ENCODE measurements around the gene RBM10. TPM values are rescaled to one million over a fixed set of nuclear protein-coding genes. Genes with fewer than 3 reads are reported as not detected.

Gene RBM10
- total and polyA plus RNA-seq, 2 experiments from 2014 or later, result 39.5 to 101 TPM

GRCh38 chrX:47226531-47227333 lies 81.7 kb downstream of the RBM10 start (continued):
- TF ChIP-seq REST (IDR thresholded peaks at IDR 0.05; ENCODE audit: unreplicated experiment) (no peak), CTCF (conservative IDR thresholded peaks at IDR 0.05; ENCODE audit: low read depth in 2 of 2) (no peak), ZNF331 (CRISPR knock-in tag; IDR thresholded peaks at IDR 0.05; ENCODE audit: low read depth) (no peak), EZH2phosphoT487 (IDR thresholded peaks at IDR 0.05; ENCODE audit: unreplicated experiment) (no peak), JUNB (IDR thresholded peaks at IDR 0.05; ENCODE audit: unreplicated experiment) (no peak), ETS1 (IDR thresholded peaks at IDR 0.05) (no peak), EZH2 (IDR thresholded peaks at IDR 0.05; ENCODE audit: low read depth, unreplicated experiment) (no peak), STAT1 (IDR thresholded peaks at IDR 0.05; ENCODE audit: unreplicated experiment) (no peak)

GRCh38 chrX:47227334-47227583 lies 82.2 kb downstream of the RBM10 start:
- no peaks in the 10 kb centered on the region for H3K27me3 Mint-ChIP-seq (ENCODE audit: insufficient read depth, low read depth, poor library complexity)
- H3K36me3 Mint-ChIP-seq (ENCODE audit: low read depth), result peaks cover 51% of the 10 kb centered on the region
- Histone ChIP-seq H3K4me3 (no peak overlapping the region), H3K4me1 (ENCODE audit: insufficient read depth) (no peaks in the 10 kb centered on the region; the same call in 1 of the 2 replicates), H4K20me1 (replicated peaks; ENCODE audit: insufficient read depth) (no peaks in the 10 kb centered on the region), H3K36me3 (ENCODE audit: insufficient read depth) (peaks cover 6% of the 10 kb centered on the region), H2AFZ (no peak overlapping the region), H3K79me2 (replicated peaks; ENCODE audit: insufficient read depth) (0 out of 2 replicates have a peak, but pooled peaks cover under 1% of the 10 kb centered on the region), H3K4me2 (no peak overlapping the region), H3K27ac (ENCODE audit: low read depth) (no peak overlapping the region), H3K27me3 (ENCODE audit: insufficient read depth) (no peaks in the 10 kb centered on the region), H3K9me2 (ENCODE audit: insufficient read depth) (no peaks in the 10 kb centered on the region), H3F3A (replicated peaks; ENCODE audit: low read depth) (no peaks in the 10 kb centered on the region)
- no peaks in the 10 kb centered on the region; the same call in 2 of the 3 replicates for H3K9me3 Mint-ChIP-seq
- H3K27ac Mint-ChIP-seq, result no peak overlapping the region
- ATAC-seq, result no peak
- no peak for DNase-seq (ENCODE audit: low spot score)
- H3K4me1 Mint-ChIP-seq, result no peaks in the 10 kb centered on the region; the same call in 1 of the 3 replicates
- H3K4me3 Mint-ChIP-seq, result no peak overlapping the region
- no peak for TF ChIP-seq REST (IDR thresholded peaks at IDR 0.05; ENCODE audit: unreplicated experiment)
- no peak for TF ChIP-seq JUNB (IDR thresholded peaks at IDR 0.05; ENCODE audit: unreplicated experiment)
- no peak for TF ChIP-seq ETS1 (IDR thresholded peaks at IDR 0.05)
- no peak for TF ChIP-seq ZNF114 (CRISPR knock-in tag; IDR thresholded peaks at IDR 0.05)
- TF ChIP-seq ZNF331 (CRISPR knock-in tag; IDR thresholded peaks at IDR 0.05; ENCODE audit: low read depth), result no peak
- TF ChIP-seq EZH2phosphoT487 (IDR thresholded peaks at IDR 0.05; ENCODE audit: unreplicated experiment), result no peak

Data from GM23338 (cell line).